HG03575 (cell line): ENCODE measurements around the gene AGPAT1.

Source experiments
- ATAC-seq: cut with Tn5 transposase; IDR thresholded peaks from one replicate; pipeline ENCODE4 v1.9.1; 2021; ENCODE audit not compliant: unreplicated experiment, insufficient number of reproducible peaks, low FRiP score; ENCODE audit errors: extremely low read depth

Gene AGPAT1

GRCh38 chr6:32129297-32130088, 46.4 kb downstream of the AGPAT1 start:
- no peak for ATAC-seq

DNA sequence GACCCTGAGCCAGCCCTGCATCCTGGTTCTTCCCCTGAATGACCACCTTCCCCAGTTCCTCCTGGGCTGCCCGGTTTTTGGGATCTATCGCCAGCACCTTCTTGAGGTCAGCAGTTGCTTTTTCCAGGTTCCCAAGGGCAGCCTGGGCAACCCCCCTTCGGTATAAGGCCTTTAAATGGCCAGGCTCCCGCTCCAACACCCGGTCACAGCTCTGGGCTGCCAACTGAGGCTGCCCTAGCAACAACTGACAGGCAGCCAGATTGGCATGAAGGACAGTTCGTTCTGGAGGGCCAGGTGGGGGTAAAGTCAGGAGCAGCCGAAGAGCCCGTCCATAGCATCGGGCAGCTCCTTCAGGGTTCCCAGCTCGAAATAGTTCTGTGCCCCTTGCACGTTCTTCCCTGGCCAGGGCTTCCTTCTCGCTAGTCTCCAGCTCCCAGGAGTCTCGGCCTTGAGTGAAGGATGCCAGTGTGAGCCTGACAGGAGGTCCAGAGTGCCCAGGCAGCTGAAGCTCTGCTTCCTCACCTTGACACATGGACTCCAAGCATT, 47.1 kb downstream of the AGPAT1 start:
- ATAC-seq: no peak

DNA sequence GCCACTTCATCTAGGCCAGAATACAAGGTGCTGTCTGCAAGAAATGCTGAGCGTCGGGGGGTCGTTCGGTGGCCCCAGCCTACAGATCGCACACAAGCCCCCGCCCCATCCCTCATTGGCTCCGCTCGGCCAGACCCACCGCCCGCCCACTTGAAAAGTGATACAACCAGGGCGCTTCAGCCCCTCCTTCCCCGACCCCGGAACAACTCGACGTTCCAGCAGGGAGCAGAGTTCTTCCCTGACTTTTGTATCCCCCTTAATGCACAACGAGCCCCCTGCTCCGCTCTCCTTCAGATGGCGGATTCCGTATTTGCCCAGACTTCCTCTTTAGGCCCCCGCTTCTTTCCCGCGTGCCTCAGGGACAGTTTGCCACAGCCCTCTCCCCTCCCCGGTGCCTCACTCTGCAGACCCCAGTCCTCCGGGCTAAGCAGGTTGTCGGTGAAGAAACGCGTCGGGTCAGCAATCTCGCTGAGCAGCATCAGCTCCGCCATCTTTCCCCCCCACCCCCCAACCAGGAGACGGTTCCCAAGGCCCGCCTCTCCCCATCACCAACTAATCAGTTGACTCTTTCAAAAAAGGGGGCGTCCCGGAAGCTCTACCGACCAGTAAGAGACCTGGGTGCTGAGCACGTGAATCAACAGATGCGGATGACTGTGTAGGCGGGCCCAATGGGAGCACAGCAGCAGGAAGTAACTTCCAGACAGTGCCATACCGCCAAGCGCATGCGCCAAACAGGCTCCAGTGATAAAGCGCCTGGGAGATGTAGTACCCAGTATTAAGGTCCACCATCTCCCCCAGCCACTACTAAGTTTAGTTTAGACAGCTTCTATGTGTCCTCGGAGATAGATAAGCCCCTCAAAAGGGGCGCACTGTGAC, 47.9 kb downstream of the AGPAT1 start, which contains the start of gene ATF6B:
Gene ATF6B, minus strand, starts transcription at position 530 of the 876 bp plus-strand sequence. Its CDS starts 39 bp downstream, at position 491.
- ATAC-seq: peak; percentile 68

GRCh38 chr6:32127409-32127716, 48.5 kb downstream of the AGPAT1 start:
- ATAC-seq: no peak

DNA sequence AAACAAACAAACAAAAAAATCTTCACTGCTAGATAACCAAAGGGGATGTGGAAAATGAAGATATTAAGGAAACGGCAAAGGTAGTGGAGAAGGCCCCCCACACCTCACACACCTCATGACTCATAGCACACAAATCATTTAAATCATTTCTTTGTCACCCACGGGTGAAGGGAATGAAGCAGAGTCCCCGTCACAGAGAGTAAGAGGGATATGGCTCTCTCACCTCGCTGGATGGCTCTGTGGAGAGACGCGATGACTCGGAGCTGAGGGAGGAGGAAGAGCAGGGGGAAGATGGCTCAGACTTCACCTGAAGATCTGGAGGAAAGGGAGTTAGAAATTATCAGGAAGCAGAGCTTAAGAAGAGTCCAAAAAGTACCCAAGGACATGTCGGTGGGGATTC, 49.0 kb downstream of the AGPAT1 start:
- no peak for ATAC-seq

- ATAC-seq: no peak
These were observed 52.2 kb downstream of the AGPAT1 start for GRCh38 chr6:32123681-32124080.

DNA sequence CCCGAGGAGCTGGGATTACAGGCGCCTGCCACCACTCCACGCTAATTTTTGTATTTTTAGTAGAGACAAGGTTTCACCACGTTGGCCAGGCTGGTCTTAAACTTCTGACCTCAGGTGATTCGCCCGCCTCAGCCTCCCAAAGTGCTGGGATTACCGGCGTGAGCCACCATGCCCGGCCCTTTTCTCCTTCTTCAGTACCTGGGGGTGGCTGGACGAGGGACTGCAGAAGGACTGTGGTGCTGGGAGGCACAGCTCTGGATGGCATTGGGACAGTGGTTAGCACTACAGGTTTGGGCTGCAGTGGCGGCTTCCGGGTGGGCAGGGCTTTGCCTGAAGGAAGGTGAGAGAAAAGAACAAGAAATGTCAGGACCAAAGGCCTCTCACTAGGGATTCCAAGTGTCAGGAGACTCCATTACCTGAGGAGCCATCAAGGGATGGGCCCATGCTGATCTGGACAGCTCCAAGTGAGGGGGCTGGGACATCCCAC, 55.3 kb downstream of the AGPAT1 start:
- ATAC-seq: no peak

GRCh38 chr6:32118782-32119628, 56.9 kb downstream of the AGPAT1 start:
- ATAC-seq: no peak
